ENCODE results near the gene TCEAL7.

The TCEAL7 gene

GRCh38 chrX:103367502-103367901, 37.5 kb downstream of the TCEAL7 start:
- no peak for DNase-seq (ENCODE audit: low read depth)

DNA sequence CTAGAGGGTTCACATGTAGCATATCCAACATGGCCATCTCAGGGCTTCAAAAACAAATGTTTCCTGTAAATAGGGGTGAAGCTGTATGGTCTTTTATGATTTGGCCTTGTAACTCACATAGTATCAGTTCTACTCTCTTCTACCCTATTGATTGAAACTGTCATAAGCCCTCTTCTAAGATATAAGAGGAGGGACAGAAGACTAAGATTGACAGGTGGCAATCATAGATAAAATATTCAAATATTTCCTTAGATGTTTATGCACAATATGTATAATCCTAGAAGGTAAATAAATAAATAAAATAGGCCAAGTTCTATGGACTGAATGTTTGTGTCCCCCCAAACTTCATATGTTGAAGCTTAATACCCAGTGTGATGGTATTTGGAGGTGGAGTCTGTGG, 39.4 kb downstream of the TCEAL7 start:
- DNase-seq (ENCODE audit: low read depth): no peak

- no peak for DNase-seq (ENCODE audit: low read depth)
These were observed 42.8 kb downstream of the TCEAL7 start for GRCh38 chrX:103372886-103373285.

DNA sequence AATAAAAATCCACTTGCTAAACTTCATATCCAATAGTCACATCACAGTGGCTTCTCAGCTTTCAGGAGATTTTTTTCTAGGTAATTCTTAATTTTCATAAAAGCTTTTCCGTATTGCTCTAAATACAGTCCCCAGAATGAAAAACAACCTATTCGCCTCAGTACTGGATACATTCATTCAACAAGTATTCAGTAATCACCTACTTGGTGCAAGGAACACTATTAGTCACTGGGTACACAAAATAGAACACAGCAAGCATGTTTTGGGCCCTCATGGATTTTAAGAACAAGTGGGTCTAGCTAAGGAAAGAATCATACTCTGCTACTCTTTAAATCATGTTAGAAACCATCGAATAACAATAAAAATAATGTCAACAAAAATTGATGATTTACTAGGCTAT, 43.5 kb downstream of the TCEAL7 start:
- DNase-seq (ENCODE audit: low read depth): no peak

DNA sequence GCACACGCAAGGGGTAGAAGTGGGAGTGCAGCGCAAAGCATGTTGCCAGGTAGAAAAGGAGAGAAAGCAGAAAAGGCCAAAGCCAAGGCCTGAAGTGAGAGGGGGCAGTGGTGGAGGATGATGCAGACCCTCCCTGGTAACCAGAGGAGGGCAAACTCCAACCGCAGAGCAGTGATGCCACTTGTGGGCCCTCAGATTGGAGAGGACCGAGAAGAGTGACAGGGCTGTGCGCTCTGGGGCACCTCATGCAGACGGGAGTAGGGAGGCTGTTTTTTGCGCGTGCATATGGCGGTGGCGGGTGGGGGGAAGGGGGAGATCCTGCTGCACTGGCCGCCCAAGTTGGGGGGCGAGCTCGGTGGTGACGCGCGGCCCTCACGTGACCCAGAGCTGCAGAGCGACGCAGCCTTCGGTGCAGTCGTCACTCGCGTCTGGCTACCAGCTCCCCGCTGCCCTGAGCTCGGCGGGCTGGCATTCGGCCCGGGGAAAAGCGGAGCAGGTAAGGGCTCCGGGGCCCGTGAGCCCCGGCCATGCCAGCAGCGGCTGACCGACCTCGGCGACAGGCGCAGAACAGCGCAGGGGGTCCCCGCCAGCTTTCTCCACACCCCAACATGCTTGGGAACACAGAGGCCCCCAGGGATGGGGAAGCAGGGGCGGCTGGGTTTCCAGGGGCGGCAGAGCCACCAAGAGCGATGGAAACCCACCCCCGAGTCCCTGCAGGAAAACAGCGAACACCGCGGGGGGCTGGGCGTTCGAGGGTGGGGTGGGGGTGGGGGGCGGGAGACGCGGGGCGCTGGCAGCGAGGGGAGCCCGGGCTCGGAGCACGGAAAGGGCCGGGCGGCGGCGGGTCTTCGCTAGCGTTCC, 46.3 kb downstream of the TCEAL7 start, which contains the start of gene BEX3:
BEX3 (plus strand) TSS at position 421 of the 861 bp plus-strand sequence. CDS start 984 bp downstream, outside the sequence.
- DNase-seq (ENCODE audit: low read depth): no peak

DNA sequence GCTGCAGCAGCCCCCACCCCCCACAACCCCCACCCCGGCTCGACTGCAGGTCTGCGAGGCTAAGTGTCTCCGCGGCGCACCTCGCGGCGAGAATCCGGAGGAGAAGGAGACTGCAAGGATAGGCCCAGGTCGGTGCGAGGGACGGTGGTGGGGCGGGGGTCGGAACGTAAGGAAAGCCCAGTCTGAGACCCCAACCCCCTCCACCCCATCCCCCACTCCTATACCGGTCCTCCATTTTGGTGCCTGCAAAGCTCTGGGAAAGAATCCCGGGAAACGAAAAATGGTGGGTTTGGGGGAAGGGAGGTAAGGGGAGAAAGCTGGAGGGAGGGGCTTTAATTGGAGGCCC, 46.9 kb downstream of the TCEAL7 start:
- DNase-seq (ENCODE audit: low read depth): no peak

DNA sequence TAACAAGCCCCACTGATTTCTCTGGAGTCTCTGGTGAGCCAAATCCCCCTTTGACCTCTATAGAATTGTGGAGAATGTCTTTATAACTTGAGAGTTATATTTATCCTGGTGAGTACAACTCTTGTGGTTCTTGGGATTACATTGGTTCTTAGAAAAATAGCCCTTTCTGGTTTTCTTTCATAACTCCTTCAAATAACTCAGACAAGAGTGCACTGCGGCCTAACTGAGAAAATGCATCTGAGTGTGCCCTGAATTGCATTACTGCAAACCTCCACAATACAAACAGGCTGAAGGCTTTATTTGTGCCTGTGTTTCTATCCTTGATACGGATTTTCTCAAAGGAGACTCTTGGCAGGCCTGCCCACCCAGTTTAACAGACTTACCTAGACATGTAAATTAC, 49.0 kb downstream of the TCEAL7 start:
- DNase-seq (ENCODE audit: low read depth): no peak

Data from stimulated activated CD8-positive, alpha-beta memory T cell treated with anti-CD3 and anti-CD28 coated beads, Interleukin-12 subunit alpha, Interleukin-12 subunit beta, amount 100 ng/mL, for 4 hours (primary cell).